ENCODE data around the gene LUZP2. TPM values are rescaled to one million over a fixed set of nuclear protein-coding genes. Genes with fewer than 3 reads are reported as not detected.

Gene LUZP2
- total and polyA plus RNA-seq, 8 donors: 1.2 to 8.3 (median 4.6) TPM; not detected in 1

DNA sequence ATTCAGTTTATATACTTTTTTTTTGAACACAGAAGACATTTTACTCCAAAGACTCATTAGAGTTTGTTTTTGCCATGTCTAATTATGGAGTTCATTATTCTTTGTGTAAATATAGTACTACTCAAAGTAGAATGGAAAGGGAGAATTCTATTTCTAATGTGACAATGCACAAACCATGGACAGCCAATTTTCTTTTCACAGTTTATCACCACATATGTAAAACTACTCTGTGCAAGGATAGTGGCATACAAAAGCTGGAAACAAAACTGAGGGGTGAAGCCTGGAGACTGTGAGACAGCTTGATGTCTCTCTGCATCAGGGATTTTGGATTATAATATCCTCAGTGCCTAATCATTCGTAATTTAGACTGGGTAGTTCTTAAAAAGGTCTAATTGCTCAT is 75.5 kb downstream of the LUZP2 start:
- no peaks in the 10 kb centered on the region for H3K9me3 ChIP-seq
- no peaks in the 10 kb centered on the region for H3K36me3 ChIP-seq
- intact Hi-C loops (cut with DNase I): no loop called here
- H3K4me1 ChIP-seq: no peaks in the 10 kb centered on the region
- ATAC-seq (no peak), DNase-seq (no peak)
- no peaks in the 10 kb centered on the region for H3K27me3 ChIP-seq
- no peak overlapping the region for H3K27ac ChIP-seq
- no peak overlapping the region for H3K4me3 ChIP-seq
- TF ChIP-seq, protein P1, sequence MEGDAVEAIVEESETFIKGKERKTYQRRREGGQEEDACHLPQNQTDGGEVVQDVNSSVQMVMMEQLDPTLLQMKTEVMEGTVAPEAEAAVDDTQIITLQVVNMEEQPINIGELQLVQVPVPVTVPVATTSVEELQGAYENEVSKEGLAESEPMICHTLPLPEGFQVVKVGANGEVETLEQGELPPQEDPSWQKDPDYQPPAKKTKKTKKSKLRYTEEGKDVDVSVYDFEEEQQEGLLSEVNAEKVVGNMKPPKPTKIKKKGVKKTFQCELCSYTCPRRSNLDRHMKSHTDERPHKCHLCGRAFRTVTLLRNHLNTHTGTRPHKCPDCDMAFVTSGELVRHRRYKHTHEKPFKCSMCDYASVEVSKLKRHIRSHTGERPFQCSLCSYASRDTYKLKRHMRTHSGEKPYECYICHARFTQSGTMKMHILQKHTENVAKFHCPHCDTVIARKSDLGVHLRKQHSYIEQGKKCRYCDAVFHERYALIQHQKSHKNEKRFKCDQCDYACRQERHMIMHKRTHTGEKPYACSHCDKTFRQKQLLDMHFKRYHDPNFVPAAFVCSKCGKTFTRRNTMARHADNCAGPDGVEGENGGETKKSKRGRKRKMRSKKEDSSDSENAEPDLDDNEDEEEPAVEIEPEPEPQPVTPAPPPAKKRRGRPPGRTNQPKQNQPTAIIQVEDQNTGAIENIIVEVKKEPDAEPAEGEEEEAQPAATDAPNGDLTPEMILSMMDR (IDR thresholded peaks at IDR 0.05): no peak

DNA sequence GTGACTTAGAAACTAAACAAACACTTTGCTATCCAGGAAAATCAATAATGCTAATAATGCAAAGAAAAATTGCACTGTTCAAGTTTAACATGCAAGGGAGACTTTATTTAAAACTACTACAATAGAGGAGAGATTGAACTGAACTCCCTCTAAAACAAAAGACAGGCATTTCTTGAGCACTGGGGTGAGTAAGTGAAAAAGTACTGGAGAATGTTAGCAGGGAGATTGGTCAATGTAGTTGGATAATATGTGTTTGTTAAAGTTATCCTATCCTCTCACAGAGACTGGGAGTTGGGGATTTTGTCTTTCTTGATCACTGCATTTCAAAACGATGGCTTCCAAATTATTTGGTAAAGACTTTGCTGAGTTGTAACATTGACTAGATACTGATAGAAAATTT is 77.6 kb downstream of the LUZP2 start:
- no peaks in the 10 kb centered on the region for H3K4me1 ChIP-seq
- ATAC-seq (no peak), DNase-seq (no peak)
- no peaks in the 10 kb centered on the region for H3K36me3 ChIP-seq
- H3K4me3 ChIP-seq: no peak overlapping the region
- H3K27ac ChIP-seq: no peak overlapping the region
- no peaks in the 10 kb centered on the region for H3K9me3 ChIP-seq
- intact Hi-C loops (cut with DNase I): no loop called here
- TF ChIP-seq, protein P1 (IDR thresholded peaks at IDR 0.05): no peak
- H3K27me3 ChIP-seq: no peaks in the 10 kb centered on the region

DNA sequence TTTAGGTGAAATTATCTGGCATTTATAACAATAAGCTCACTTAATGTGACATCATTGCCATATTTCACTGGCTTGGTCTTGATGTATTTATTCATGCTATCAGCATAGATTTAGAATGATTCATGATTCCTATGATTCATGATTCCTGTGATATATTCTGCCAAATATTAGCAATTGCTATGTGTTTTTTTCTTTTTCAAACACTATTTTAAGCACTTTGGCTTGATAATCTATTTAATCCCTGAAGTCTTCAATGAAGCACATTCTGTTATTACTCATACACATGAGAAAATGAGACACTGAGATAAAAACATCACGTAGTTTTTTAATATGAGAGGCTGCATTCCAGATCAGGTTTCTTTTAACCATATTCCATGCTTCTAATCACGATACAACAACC is 78.5 kb downstream of the LUZP2 start:
- Histone ChIP-seq H3K27ac (no peak overlapping the region), H3K27me3 (no peaks in the 10 kb centered on the region), H3K36me3 (no peaks in the 10 kb centered on the region), H3K4me3 (no peak overlapping the region), H3K4me1 (no peaks in the 10 kb centered on the region), H3K9me3 (no peaks in the 10 kb centered on the region)
- ATAC-seq: no peak
- DNase-seq: no peak
- TF ChIP-seq, protein P1 (IDR thresholded peaks at IDR 0.05): no peak
- intact Hi-C loops (cut with DNase I): no loop called here

DNA sequence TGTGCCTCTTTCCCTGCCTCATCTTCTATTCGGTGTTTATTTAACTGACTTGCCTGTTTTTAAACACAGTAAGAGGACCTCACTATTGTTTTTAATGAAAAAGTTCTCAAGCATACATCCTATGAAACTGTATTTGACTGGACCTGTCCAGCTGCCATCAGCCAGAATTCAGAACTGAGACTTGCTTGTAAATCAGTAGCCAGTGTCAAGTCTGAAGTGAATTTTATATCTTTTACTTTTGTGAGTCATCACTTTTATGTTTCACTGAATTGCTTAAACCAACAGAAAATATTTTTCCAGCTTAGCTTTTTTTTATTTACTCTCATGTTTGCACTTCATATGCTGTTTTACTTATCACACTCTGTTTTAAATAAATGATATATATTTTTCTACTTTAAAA is 88.3 kb downstream of the LUZP2 start:
- intact Hi-C loops (cut with DNase I): no loop called here
- TF ChIP-seq, protein P1 (IDR thresholded peaks at IDR 0.05): no peak
- Histone ChIP-seq H3K27ac (no peak overlapping the region), H3K36me3 (no peaks in the 10 kb centered on the region), H3K4me3 (no peak overlapping the region), H3K4me1 (no peaks in the 10 kb centered on the region), H3K9me3 (no peaks in the 10 kb centered on the region), H3K27me3 (no peaks in the 10 kb centered on the region)
- ATAC-seq (no peak), DNase-seq (no peak)

DNA sequence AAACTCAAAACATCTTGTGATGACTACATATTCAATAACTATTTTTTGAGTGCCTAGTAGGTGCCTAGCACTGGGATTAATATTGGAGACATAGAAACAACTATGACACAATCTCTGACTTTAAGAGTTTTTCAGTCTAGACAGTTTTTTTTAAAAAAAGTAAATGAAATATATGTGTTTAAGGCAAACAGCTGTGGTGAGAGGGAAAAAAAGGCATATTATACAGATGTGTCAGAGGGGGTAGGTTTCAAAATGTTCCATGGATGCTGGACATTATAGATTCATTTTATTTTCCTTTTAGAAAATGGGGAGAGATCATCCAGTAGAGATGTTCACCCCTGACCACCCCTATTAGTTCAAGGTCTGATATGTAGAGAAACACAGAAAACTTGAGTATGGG is 90.8 kb downstream of the LUZP2 start:
- Histone ChIP-seq H3K36me3 (no peaks in the 10 kb centered on the region), H3K9me3 (no peaks in the 10 kb centered on the region), H3K4me1 (no peaks in the 10 kb centered on the region), H3K4me3 (no peak overlapping the region), H3K27me3 (no peaks in the 10 kb centered on the region), H3K27ac (no peak overlapping the region)
- intact Hi-C loops (cut with DNase I): no loop called here
- DNase-seq (no peak), ATAC-seq (no peak)
- TF ChIP-seq, protein P1 (IDR thresholded peaks at IDR 0.05): no peak

Measured in left lung (tissue), 10 donors.